ENCODE results near the gene SOX21. TPM values are rescaled to one million over a fixed set of nuclear protein-coding genes. Genes with fewer than 3 reads are reported as not detected.

Gene SOX21
- total RNA-seq, 1 experiment from 2014 or later: not detected

DNA sequence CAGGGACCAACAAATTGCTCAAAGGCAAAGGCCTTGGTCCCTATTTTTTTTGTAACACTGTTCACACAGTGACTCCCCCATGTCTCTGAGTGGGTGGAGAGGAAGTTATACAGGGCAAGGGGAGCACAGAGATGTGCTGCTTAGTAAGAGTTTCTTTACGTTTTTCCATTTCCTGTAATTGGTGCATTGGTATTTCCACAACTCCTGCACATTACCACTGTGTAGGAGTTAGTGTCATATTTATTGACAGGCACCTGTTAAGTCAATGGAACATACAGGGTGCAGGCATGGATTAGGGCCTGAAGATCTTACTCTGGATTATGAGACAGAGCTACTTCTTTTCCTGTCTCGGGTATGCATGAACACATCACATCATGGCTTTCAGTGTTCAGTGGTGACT, 45.2 kb downstream of the SOX21 start (continued):
- TF ChIP-seq, protein P1, sequence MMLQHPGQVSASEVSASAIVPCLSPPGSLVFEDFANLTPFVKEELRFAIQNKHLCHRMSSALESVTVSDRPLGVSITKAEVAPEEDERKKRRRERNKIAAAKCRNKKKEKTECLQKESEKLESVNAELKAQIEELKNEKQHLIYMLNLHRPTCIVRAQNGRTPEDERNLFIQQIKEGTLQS (IDR thresholded peaks at IDR 0.05): no peak
- TF ChIP-seq SRF (IDR thresholded peaks at IDR 0.05; ENCODE audit: low read depth): no peak

DNA sequence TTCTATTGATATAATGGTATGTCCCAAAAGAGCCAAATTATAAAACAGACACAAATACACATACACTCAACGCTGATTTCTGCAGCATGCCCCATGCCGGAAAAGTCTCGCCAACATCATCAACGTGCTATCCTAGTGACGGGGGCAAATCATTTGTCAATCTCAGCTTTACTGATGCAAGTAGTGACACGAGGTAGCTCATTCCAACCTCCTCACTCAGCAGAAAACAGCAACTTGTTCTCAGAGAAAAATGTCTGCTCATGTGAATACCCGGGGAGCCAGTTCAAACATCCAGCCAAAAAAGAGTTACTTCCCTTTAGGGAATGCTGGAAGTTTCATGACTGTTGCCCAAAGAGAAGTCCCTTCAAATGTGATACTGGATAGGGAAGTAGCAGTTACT, 46.3 kb downstream of the SOX21 start:
- ChIA-PET CTCF (no interaction called here), POLR2A (no interaction called here), RAD21 (ENCODE audit: low non-redundant PET in 1 of 2, low total read pairs in 2 of 2, uncharacterized antibody in 2 of 2, unreplicated experiment in 2 of 2) (no interaction called here)
- Histone ChIP-seq H3K9me3 (ENCODE audit: control insufficient read depth in 1 of 2, insufficient read depth in 1 of 2, low read depth in 1 of 2, low read length in 2 of 2) (no peaks in the 10 kb centered on the region), H3K27me3 (ENCODE audit: insufficient read depth, low read length) (peaks cover 57% of the 10 kb centered on the region), H3K4me3 (replicated peaks in 1 of 2; ENCODE audit: low read depth in 1 of 2, low read length in 2 of 2) (no peak overlapping the region), H3K36me3 (ENCODE audit: control insufficient read depth in 1 of 2, insufficient read depth in 2 of 2, low read length in 2 of 2) (no peaks in the 10 kb centered on the region), H2AFZ (ENCODE audit: low read depth, low read length, poor library complexity, severe bottlenecking) (no peak overlapping the region), H3K9ac (ENCODE audit: low read length) (no peak overlapping the region), H3K9me2 (ENCODE audit: insufficient read depth) (no peaks in the 10 kb centered on the region), H3K79me2 (ENCODE audit: insufficient read depth, low read length) (no peaks in the 10 kb centered on the region), H3K27ac (ENCODE audit: low read depth, low read length) (no peak overlapping the region), H3K4me1 (ENCODE audit: control insufficient read depth in 1 of 2, insufficient read depth in 2 of 2, low read length in 2 of 2) (no peaks in the 10 kb centered on the region), H3K4me2 (ENCODE audit: low read length) (no peak overlapping the region), H4K20me1 (ENCODE audit: insufficient read depth) (no peaks in the 10 kb centered on the region)
- ATAC-seq (no peak), DNase-seq (ENCODE audit: low read depth, low spot score) (no peak)
- no TSS peak for BruUV-seq (replicated peaks)
- no peak for TF ChIP-seq EZH2phosphoT487 (IDR thresholded peaks at IDR 0.05; ENCODE audit: borderline replicate concordance)
- no peak for TF ChIP-seq JUND (IDR thresholded peaks at IDR 0.05)
- TF ChIP-seq ELF1 (IDR thresholded peaks at IDR 0.05; ENCODE audit: borderline replicate concordance, low read depth): no peak
- TF ChIP-seq ZNF274 (IDR thresholded peaks at IDR 0.05; ENCODE audit: low read depth, low read length): no peak
- TF ChIP-seq, protein P2, sequence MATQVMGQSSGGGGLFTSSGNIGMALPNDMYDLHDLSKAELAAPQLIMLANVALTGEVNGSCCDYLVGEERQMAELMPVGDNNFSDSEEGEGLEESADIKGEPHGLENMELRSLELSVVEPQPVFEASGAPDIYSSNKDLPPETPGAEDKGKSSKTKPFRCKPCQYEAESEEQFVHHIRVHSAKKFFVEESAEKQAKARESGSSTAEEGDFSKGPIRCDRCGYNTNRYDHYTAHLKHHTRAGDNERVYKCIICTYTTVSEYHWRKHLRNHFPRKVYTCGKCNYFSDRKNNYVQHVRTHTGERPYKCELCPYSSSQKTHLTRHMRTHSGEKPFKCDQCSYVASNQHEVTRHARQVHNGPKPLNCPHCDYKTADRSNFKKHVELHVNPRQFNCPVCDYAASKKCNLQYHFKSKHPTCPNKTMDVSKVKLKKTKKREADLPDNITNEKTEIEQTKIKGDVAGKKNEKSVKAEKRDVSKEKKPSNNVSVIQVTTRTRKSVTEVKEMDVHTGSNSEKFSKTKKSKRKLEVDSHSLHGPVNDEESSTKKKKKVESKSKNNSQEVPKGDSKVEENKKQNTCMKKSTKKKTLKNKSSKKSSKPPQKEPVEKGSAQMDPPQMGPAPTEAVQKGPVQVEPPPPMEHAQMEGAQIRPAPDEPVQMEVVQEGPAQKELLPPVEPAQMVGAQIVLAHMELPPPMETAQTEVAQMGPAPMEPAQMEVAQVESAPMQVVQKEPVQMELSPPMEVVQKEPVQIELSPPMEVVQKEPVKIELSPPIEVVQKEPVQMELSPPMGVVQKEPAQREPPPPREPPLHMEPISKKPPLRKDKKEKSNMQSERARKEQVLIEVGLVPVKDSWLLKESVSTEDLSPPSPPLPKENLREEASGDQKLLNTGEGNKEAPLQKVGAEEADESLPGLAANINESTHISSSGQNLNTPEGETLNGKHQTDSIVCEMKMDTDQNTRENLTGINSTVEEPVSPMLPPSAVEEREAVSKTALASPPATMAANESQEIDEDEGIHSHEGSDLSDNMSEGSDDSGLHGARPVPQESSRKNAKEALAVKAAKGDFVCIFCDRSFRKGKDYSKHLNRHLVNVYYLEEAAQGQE (IDR thresholded peaks at IDR 0.05; ENCODE audit: low read depth): no peak
- intact Hi-C loops (cut with micrococcal nuclease): no loop called here

Data from HCT116 (cell line).